ENCODE data around the gene MRFAP1L1. TPM values are rescaled to one million over a fixed set of nuclear protein-coding genes. Genes with fewer than 3 reads are reported as not detected.
A peak's percentile ranks its signal among the peaks of the same experiment; 100 is the strongest.
"Not testable (repeated sequence)": the region's sequence is repeated elsewhere in the genome, so short reads cannot be mapped to it uniquely, and the experiment has no call there.

Gene MRFAP1L1
- total RNA-seq, 4 donors from 2014 or later: 43.8 to 54.6 (median 46.9) TPM

GRCh38 chr4:6728320-6729029 lies 18.8 kb upstream of the MRFAP1L1 start:
- ATAC-seq (no peak), DNase-seq (no peak)
- in situ Hi-C loops (cut with MboI; ENCODE audit: low sequenced_read_pairs in 4 of 4) (loop anchor here in 2 of 4 donors (10.0 kb wide), 2 partner anchors 136 to 146 kb away; no protein-coding TSS in a partner anchor), intact Hi-C loops (cut with DNase I; ENCODE audit: low total_unique reads) (no loop called here)
- H3K4me1 ChIP-seq: peaks cover 6 to 16% of the 10 kb centered on the region in 2 donors
- no peaks in the 10 kb centered on the region for H3K9me3 ChIP-seq
- TF ChIP-seq POLR2A (IDR thresholded peaks at IDR 0.05) (no peak), CTCF (IDR thresholded peaks at IDR 0.05 in 4 of 5, conservative IDR thresholded peaks at IDR 0.05 in 1 of 5) (no peak)
- no peak overlapping the region for H3K4me3 ChIP-seq
- no peaks in the 10 kb centered on the region for H3K36me3 ChIP-seq
- no peak overlapping the region for H3K27ac ChIP-seq
- no peaks in the 10 kb centered on the region for H3K27me3 ChIP-seq

GRCh38 chr4:6727943-6728250 lies 18.2 kb upstream of the MRFAP1L1 start:
- ATAC-seq: no peak
- in situ Hi-C loops (cut with MboI; ENCODE audit: low sequenced_read_pairs in 4 of 4) (loop anchor here in 2 of 4 donors (10.0 kb wide), 2 partner anchors 137 to 147 kb away; no protein-coding TSS in a partner anchor), intact Hi-C loops (cut with DNase I; ENCODE audit: low total_unique reads) (no loop called here)

GRCh38 chr4:6727081-6727942 lies 17.6 kb upstream of the MRFAP1L1 start:
- ATAC-seq: no peak
- Histone ChIP-seq H3K36me3 (no peaks in the 10 kb centered on the region), H3K9me3 (no peaks in the 10 kb centered on the region), H3K27me3 (no peaks in the 10 kb centered on the region), H3K4me1 (peaks cover 1 to 6% of the 10 kb centered on the region in 2 donors), H3K4me3 (peak overlapping the region in 1 of 4 donors; percentile 6), H3K27ac (no peak overlapping the region)
- in situ Hi-C loops (cut with MboI; ENCODE audit: low sequenced_read_pairs in 4 of 4) (loop anchor here in 2 of 4 donors (10.0 kb wide), 2 partner anchors 137 to 147 kb away; no protein-coding TSS in a partner anchor), intact Hi-C loops (cut with DNase I; ENCODE audit: low total_unique reads) (no loop called here)
- TF ChIP-seq CTCF (IDR thresholded peaks at IDR 0.05 in 4 of 5, conservative IDR thresholded peaks at IDR 0.05 in 1 of 5): no peak
- TF ChIP-seq POLR2A (IDR thresholded peaks at IDR 0.05): no peak
- DNase-seq: no peak

More at GRCh38 chr4:6727943-6728250, 18.2 kb upstream of the MRFAP1L1 start:
- H3K9me3 ChIP-seq: no peaks in the 10 kb centered on the region
- no peak for TF ChIP-seq POLR2A (IDR thresholded peaks at IDR 0.05)
- TF ChIP-seq CTCF (IDR thresholded peaks at IDR 0.05 in 4 of 5, conservative IDR thresholded peaks at IDR 0.05 in 1 of 5): no peak
- no peak for DNase-seq
- H3K27me3 ChIP-seq: no peaks in the 10 kb centered on the region
- H3K27ac ChIP-seq: no peak overlapping the region
- H3K36me3 ChIP-seq: no peaks in the 10 kb centered on the region
- H3K4me3 ChIP-seq: no peak overlapping the region
- peaks cover 6 to 12% of the 10 kb centered on the region in 2 donors for H3K4me1 ChIP-seq

GRCh38 chr4:6725427-6725961 lies 15.8 kb upstream of the MRFAP1L1 start:
- in situ Hi-C loops (cut with MboI; ENCODE audit: low sequenced_read_pairs in 4 of 4): loop anchor here in 2 of 4 donors (10.0 kb wide), 2 partner anchors 139 to 149 kb away; no protein-coding TSS in a partner anchor
- not testable (repeated sequence) for ATAC-seq

More at GRCh38 chr4:6725427-6725961, 15.8 kb upstream of the MRFAP1L1 start:
- H3K27ac ChIP-seq; DNase-seq; H3K9me3 ChIP-seq; H3K4me3 ChIP-seq; H3K36me3 ChIP-seq; intact Hi-C loops (cut with DNase I; ENCODE audit: low total_unique reads); H3K27me3 ChIP-seq; H3K4me1 ChIP-seq: not testable (repeated sequence)

Data from gastrocnemius medialis (tissue), 4 donors.